Loucy (cell line): ENCODE results near the gene HDGFL1.

ENCODE experiments used
- CTCF ChIP-seq: fragments of 200-600 bp; sonication (generic); conservative IDR thresholded peaks from 2 replicates; pipeline ENCODE4 v1.5.1; 2014; ENCODE audit warnings: mild to moderate bottlenecking, antibody characterized with exemption, low read length
- EZH2phosphoT487 ChIP-seq: fragments of 200-600 bp; IDR thresholded peaks from 2 replicates; pipeline ENCODE4 v1.6.1; 2018; ENCODE audit warnings: antibody characterized with exemption, mild to moderate bottlenecking, moderate library complexity, borderline replicate concordance

DNA sequence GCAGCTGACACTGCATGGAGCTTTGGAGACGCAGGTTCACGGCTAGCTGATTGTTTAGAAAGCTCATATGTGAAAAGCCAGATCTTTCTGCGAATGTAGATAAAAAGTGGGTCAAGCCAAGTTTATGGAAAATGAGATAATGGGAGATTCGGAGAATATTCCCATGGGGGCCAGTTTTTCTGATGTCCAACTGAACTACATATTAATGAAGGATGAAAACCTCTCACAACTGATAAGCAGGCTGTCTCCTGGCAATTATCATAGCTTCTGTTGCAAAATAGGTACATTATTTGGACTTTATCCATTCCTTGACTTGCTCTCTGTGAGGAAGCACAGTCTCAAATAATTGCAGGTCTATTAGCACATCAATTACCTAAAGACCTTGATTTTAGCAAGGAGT is 21.1 kb downstream of the HDGFL1 start:
- no peak for TF ChIP-seq CTCF
- TF ChIP-seq EZH2phosphoT487, result no peak
